MM.1S (cell line): ENCODE data around the gene CTXN1.

Experiments
- CTCF ChIP-seq: fragments of 300-600 bp; sonication (generic); IDR thresholded peaks from 2 replicates; pipeline ENCODE4 v1.5.1; 2016; ENCODE audit warnings: antibody characterized with exemption, low read length, mixed read lengths
- EZH2 ChIP-seq: fragments of 300-600 bp; sonication (generic); optimal IDR thresholded peaks from 2 replicates; pipeline ENCODE3; 2017; ENCODE audit warnings: low read depth, mild to moderate bottlenecking, antibody characterized with exemption, low read length, mixed read lengths
- EZH2phosphoT487 ChIP-seq: fragments of 300-600 bp; sonication (generic); IDR thresholded peaks from 2 replicates; pipeline ENCODE4 v1.6.1; 2018; ENCODE audit warnings: antibody characterized with exemption, low read length

GRCh38 chr19:7909471-7910067, 16.4 kb downstream of the CTXN1 start:
- TF ChIP-seq CTCF = no peak
- no peak for TF ChIP-seq EZH2
- no peak for TF ChIP-seq EZH2phosphoT487
